Measurements from ENCODE around the gene CELA2A.

CELA2A gene

DNA sequence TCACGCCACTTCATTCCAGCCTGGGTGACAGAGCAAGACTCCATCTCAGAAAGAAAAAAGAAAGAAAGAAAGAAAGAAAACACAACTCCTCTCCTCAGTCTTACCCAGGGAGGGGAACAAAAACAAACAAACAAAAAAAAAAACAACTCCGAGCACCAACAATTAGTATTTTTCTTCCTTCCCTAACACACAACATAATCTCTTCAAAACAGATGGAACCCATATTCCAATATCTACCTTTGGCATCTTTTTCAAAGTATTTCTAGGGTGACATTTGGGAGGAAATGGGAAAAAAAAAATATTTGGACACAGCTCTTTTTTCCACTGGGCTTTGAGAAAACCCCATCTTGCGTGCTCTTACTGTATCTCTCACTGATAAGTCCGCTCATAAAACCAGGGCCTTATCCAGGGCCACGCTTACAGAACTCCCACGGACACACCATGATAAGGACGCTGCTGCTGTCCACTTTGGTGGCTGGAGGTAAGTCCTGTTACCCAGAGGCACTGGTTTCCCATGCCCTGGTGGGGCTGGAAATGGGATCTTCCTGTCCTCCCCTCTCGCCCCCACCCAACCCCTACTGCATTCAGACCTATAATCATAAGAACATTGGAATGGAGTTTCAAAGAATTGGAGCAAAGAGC lies at the start of gene CELA2A:
Gene CELA2A, plus strand, starts transcription at position 420 of the 642 bp plus-strand sequence. Its CDS starts 22 bp downstream, at position 442.
- DNase-seq: no peak

DNA sequence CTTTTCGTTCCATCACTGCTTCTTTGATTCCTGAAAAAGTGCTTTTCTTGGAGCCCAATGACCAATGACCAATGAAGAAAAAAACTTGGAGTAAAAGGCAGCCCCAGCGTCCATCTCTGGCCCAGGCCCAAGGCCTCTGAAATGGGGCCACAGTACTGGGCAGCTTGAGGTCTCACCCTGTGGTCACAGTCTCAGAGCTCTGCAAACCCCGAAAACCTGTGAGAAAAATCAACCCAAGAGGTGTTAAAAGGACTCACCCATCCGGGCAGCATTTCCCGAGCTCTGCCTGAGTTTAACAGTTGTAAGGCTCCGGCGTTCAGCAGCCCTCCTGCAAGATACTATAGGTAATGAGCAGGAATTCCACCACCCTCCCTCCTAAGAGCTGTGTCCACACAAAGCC lies 49.0 kb upstream of the CELA2A start:
- no peak for DNase-seq

DNA sequence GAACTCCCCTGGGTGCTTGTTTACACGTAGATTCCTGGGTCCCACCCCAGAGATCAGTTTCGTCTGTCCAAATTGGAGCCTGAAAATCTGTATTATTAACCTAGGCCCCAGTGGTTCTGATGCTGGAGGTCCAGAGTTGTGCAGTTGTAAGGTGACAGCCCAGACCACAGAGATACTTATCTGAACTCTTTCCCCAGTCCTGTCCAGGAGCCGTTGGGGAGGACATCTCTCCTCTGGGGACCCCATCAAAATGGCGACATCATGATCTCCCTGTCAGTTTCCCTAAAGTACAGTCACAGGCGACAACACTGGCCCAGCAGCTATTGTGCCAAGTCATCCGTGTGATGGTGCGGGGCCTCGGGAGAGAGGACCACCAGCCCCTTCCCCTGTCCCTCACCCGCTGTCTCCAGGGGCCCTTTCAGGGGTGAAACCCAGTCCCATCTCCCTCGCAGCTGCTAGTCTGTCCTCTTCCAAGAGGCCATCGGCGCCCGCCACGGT lies 47.6 kb upstream of the CELA2A start:
- no peak for DNase-seq

DNA sequence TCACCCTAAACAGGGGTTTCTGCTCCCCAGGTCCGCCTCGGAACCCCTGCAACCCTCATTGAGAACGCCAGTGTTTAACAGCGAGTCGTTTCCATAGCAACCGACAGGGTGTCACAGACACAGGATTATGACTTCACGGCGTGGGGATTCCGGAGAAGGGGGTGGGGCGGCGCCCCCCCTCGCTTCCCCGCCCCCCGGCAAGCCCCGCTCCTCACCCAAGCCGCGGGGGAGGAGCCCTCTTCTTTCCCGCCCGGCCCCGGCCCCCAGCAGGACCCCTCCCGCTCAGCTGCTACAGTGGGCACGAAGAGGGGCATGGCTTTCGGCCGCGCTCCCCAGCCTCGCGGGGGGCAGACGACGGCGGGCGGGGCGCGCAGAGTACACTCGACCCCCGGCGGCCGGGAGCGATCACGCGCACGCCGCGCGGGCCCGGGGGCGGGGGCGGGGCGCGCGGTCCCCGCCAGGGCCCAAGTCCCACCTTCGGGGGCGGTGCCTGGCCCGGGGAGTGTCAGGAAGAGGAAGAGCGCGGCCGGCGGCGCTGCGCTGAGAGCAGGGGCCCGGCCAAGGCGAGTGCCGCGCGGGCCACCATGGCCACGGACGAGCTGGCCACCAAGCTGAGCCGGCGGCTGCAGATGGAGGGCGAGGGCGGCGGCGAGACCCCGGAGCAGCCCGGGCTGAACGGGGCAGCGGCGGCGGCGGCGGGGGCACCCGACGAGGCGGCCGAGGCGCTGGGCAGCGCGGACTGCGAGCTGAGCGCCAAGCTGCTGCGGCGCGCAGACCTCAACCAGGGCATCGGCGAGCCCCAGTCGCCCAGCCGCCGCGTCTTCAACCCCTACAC lies 46.9 kb upstream of the CELA2A start, which contains the start of gene EFHD2:
Gene EFHD2, plus strand, starts transcription at position 501 of the 835 bp plus-strand sequence. Its CDS starts 84 bp downstream, at position 585.
- DNase-seq: peak; percentile 53 to 85

DNA sequence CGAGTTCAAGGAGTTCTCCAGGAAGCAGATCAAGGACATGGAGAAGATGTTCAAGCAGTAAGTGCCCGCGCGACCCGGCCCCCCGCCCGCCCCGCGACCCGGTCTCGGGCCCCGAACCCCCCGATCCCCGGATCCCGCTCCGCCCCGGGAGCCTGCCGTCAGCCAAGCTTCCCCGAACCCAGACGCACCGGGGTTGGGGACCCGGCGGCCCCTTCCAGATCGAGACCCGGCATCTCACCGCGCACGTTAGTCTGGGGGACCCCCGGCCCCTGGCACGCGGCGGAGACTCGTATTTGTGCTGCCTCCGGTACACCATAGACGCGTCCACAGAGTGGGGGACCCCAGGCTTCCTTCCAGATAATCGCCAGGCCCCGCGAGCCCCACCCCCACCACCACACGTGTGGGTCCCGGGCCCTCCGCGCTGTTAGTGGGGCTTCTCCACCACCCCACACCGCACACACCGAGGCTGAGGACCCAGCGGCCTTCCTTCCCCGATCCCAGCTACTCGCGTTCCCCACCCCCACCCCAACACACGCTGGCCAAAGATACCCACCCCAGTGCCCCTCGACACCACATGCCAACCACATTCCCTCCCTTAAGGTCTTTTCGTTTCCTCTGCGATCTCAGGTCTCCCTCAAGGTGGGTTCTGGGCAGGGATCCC lies 46.2 kb upstream of the CELA2A start:
- no peak for DNase-seq

DNA sequence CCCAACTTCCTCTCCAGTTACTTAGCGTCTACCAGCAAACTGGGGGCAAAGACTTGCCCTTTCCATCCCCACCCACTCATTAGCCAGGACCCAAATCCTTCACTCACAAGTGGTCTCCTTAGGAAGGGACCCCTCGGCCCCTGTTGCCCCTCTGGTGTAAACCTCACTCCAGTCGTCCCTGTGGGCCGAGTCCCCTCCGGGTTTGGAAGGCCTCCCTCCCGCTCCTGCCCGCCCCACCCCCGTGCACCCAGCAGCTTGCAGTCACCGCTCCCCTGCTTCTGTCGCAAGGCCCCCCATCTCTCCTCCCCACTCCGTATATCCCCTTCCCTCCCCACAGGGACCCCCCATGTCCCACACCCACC lies 45.7 kb upstream of the CELA2A start:
- no peak for DNase-seq

DNA sequence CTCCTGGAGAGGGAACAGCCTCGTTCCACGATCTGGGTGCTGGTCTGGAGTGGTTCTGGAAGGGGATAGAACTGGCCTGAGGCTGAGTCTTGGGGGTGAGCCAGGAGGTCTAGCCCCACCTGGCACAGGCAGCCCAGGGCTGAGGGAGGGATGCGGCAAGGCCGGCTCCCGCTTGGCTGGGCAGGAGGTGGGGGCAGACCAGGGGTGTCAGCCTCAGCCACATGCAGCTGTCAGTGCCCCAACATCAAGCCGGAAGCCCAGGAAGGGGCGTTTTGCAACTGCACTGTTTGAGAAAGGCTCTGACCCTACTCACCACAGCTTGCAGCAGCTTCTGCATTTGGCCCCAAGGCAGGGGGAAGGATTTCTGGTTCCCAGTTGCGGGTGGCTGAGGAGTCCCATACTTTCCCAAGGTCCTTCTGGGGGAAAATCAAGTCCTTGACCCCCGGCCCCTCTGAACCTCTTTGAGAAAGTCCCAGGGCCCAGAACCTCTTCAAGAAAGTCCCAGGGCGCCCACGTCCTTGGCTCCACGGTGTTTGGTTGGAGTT lies 44.9 kb upstream of the CELA2A start:
- no peak for DNase-seq

DNA sequence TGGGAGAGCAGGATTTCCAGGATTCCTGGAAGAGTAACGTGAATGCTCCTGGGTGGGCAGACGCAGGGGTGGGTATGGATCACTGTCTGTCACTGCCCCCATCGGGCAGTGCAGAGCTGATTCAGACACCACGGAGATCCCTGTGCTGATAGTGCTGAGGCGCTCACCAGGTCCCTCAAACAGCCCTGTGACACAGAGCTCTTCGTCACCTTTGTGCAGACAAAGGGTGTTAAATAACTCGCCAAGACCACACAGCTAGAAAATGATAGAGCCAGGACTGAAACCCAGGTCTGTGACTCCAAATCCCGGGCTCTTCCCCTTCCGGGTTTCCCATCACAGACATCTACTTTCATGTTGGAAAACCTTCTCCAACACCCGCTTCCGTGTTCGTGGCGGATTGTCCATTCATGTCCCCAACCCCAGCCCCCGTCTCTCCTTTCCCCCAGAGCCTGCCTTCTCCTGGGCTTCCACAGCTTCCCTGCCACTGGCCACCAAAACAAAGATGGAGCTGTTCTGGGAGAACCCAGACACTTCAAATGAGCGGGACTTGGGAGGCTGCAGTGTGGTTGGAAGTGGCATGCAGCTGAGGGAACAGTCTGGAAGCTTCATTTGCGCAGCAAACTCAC lies 44.2 kb upstream of the CELA2A start:
- no peak for DNase-seq

DNA sequence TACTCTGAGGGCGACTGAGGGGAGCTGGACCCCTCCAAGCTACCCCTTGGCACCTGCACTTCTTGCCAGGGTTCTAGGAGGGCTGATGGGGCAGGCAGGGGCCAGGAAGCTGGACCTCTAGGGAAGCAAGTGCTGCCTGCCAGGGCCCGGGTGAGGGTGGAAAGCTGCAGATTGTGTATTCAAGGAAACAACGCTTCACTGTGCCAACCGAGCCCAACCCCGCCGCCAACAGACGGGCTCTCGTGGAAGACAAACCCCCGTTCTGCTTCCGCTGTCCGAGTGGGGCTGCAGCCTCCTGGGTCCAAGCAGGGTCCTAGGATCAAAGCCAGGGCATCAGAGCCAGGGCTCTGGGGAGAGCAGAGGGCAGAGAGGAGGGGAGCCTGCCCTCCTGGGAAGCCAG lies 43.7 kb upstream of the CELA2A start:
- DNase-seq: no peak

DNA sequence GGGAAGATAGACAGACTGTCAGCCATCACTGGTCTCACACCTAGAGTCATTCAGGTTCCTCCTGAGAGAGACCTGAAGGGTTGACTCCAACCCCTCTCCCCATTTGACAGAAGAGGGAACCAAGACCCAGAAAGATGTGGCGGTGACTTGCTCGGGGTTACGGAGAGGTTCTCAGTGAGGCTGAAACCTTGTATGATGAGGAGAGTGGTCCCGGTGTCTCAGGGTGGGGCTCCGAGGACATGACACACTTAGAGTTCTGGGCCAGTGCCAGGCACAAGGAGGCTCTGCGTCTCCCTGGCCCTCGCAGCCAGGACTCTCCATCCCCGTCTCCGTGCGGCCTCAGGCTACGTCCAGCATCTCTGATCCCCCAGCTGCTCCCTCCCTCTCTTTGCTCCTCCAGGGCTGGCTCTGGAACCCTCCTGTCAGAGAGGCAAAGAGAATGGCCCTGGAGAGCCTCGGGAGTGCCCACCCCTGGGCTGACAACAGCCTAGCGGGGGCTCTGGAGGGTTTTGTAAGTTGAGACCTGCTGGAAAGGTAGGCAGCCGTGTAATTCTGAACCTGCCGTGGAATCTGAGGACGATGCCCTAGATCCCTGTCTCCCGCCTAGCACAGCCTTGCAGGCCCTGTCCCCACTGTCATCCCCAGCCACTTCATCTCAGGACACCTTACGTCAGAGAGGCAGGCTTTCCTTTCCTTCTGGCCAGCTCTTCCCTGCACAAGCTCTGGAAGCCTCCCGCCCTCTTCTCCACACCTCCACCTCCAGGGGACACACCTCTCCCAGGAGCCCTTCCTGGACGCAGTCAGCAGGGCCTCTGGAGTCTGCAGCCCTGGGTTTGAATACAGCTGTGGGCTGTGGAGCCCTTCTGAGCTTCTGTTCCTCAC lies 42.7 kb upstream of the CELA2A start:
- DNase-seq: no peak

DNA sequence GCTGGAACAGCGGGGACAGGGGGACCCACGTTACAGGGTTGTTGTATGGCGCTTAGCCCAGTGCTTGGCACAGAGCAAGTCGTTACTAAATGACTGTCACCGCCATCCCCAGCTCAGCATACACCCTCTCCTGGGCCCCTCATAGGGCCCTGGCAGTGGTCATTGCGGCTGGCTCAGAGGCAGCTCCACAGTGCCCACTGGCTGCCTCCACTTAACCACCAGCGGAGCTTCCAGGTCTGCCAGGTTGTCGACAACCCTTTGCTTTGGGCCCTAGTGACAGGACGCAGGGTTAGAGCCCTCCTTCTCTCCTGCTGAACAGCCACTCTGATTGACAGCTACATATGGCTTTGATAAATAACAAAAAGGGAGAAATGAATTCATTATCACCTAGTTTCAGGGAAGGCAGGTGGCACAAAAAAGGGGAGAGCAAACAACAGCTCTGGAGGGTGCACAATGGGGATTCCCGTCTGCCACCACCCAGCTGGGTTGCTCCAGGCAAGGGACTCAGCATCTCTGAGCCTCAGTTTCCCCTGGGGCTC lies 42.0 kb upstream of the CELA2A start:
- DNase-seq: no peak

DNA sequence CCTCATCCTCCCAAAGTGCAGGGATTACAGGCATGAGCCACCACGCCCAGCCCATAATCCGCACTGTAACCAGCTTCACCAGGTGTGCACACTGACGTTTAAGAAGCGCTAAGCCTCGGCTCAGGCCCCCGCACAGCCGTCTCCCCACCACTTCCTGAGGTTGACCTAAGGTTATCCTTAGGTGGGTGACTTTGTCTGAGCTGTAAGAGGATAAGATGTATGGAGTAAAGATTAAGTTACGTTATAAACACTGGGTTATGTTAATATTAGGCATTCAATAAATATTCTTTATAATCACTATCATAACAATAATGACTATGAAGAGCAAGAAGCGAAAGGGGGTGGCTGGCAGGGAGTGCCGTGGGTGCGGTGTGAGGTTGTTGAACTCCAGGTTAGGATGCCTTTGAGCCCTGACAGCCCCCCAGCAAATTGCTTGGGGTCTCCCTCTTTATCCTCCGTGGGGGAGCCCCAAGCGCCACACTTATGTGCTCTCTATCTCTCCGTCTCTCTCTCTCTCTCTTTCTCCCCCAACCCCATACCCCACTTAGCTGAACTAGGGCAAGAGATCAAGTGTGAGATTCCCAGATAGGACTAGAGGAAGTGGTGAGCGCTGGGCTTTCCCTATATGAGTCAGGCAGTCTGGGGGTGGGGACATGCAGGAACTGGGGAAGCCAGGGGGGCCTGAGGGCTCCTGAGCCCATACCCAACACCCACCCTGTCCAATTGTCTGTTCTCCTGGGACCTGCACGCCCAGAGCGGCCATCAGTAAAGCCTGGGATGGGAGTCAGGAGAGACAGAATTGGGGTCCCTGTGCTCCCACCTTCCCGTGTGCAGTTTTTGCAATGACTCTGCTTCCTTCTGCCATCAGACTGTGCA lies 39.2 kb upstream of the CELA2A start:
- DNase-seq: peak; percentile 23 to 52

DNA sequence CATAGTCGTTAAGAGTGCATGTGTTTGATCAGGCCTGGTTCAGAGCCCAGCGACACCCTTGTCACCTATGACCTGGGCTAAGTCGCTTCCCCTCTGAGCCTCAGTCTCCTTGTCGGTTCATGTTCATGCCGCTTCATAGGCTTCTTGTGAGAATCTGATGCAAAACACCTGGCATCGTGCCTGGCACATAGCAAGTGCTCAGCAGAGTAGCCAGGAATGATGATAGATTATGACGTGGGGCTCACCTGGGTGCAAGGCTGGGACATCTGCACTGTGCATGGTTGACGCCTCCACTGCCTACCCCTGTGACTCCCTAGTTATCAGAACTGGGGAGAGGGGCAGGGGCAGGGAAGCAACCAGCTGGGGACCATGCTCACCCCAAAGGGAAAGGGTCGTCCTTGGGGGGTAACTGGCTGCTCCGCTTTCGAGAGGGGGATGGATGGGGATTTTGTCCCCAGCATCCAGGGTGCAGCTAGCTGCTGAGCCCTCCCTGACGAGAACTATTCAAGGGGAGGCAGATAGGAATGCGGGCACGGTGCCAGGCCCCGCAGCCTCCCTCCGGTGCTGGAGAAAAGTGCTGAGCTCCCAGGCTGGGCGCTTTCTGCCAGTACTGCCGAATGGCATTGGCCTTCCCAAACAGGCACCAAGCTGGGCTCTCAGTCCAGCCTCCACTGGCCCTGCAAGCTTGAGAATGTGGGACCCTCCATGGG lies 37.6 kb upstream of the CELA2A start:
- DNase-seq: no peak

DNA sequence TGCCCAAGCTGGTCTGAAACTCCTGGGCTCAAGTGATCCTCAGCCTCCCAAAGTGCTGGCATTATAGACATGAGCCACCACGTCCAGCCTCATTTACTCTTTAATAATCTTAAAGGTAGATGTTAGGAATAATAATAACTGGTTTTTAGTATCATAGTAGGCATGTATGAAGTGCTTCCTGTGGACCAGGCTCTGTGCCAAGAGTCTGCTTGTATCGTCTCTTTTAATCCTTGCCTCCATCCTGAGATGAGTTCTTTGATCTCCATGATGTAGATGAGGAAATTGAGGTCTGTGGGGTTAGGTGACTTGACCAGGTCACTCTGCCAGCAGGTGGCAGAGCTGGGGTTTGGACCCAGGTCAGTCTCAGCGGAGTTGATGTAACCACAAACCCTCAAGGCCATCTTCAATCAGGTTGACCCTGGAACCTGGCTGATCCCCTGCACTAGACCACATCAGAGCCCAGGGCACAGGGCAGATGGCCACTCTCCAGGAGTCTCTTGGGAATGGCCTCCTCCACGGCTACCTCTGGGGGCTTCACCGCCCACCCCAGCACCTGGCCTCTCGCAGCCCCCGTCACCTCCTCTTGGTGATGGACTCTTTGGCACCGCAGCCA lies 35.6 kb upstream of the CELA2A start:
- DNase-seq: no peak

DNA sequence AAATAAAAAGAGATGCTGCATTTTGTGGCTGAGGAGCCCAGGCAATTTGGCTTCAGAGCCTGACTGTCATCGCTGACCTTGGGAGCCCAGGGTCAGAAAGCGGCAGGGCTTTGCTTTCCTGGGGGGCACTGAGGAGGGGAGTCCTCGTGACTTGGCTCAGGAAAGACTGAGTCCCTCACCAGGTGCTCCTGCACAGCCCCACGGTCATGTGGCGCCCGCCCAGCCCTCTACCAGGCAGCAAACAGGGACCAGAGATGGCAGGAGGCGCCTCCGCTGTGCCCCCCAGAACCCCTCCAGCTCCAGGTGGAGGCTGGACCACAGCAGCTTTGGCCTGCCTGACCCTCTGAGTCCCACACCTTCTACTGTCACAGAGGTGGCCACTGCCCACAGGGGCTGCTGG lies 33.7 kb upstream of the CELA2A start:
- DNase-seq: no peak

DNA sequence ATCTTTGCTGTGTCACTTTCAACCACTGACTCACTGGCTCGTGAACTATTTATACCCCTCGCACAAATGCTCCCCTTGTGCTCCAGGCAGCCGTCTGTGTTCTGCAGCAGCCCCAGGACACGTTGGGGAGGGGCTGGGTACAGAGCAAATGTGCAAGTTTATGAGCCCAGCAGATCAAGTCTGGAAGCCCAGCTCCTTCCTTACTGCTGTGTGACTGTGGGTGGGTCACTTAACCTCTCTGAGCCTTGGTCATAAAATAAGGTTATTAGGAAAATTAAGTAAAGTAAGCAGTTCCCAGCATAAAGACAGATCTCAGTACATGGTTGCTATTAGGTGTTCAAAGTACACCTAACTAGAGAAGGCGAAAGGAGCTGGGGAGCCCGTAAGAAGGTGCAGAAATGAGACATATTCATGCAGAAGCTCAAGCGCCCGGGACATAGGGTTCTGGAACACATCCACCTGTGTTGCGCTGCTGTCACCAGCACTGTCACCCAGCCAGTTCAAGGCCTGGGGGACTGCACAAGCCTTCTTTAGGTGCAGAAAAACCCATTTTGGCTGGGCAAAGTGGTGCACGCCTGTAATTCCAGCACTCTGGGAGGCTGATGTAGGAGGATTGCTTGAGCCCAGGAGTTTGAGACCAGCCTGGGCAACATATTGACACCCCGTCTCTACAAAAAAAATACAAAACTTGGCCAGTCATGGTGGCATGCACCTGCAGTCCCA lies 33.0 kb upstream of the CELA2A start:
- DNase-seq: no peak

DNA sequence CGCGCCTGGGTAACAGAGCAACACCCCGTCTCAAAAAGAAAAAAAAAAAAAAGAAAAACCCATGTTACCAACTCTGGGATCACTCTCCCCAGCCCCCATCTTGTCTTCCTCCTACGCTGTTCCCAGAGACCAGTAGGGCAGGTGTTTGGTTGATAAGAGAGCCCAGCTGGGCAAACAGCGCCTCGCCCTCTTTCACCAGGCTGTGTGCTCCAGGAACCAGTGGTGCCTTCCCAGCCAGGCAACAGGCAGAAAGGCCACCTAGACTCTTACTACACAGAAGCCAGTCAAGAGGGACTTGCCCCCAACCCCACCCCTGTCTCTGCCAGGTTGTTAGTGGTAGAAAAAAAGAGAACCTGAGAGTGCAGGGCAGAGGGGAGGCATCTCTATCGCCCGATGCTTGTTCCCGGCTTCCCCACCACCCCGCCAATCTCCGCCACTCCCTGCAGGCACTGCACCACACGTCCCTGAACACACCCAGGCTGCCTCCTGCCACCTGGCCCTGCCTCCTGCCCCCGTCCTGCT lies 32.3 kb upstream of the CELA2A start:
- peak in 1 of 2 experiments; percentile 29 for DNase-seq

DNA sequence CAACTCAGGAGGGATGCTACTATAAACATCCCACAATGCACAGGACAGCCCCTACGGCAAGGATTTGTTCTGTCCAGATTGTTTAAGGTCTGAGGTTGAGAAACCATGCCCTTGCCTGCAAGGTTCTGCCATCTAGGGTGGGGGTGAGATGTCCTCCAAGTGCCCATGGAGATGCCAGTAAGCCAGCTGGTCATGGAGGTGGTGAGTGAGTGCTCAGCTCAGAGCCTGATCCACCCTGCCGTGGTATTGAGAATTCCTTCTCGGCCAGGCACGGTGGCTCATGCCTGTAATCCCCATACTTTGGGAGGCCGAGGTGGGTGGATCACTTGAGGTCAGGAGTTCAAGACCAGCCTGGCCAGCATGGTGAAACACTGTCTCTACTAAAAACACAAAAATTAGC lies 31.6 kb upstream of the CELA2A start:
- DNase-seq: no peak

All from NCI-H524 (cell line).